ENCODE results near the gene BCL3. TPM values are rescaled to one million over a fixed set of nuclear protein-coding genes. Genes with fewer than 3 reads are reported as not detected.

BCL3 gene
- total RNA-seq, 2 experiments from 2014 or later = 29.5 to 32.7 TPM

DNA sequence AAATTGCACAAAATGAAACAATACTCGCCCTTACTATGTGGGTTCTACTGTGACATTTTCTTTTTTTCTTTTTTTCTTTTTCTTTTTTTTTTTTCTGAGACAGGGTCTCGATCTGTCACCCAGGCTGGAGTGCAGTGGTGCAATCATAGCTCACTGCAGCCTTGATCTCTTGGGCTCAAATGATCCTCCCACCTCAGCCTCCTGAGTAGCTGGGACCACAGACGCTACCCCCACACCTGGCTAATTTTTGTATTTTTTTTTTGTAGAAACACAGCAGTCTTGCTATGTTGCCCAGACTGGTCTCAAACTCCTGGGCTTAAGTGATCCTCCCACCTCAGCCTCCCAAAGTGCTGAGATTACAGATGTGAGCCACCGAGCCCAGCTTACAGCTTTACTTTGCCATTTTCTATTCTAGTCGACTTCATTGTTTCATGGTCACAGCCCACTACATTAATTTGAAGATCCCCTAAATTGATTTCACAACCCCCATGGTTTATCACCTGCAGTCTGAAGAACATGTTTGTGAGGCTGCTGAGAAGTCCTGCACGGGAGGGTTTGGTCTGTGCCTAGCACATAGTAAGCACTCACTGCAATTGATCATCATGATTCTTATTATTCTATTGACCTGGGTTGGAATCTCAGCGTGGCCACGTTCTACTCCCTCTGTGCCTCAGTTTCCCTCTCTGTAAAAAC is 3.8 kb downstream of the BCL3 start:
- POLR2A ChIA-PET = interaction anchor here (0.6 to 1.8 kb wide), 2 partner anchors 28 kb away, joined by 3 to 7 read pairs; no protein-coding TSS in a partner anchor

GRCh38 chr19:44752816-44753625 is 4.5 kb downstream of the BCL3 start:
- ChIA-PET POLR2A (interaction anchor here (0.6 to 1.8 kb wide), 6 partner anchors 12 to 715 kb away, joined by 3 to 7 read pairs (median 4); partner anchors contain the start of gene FOSB), CTCF (interaction anchor here (0.6 to 5.0 kb wide), 7 partner anchors 14 to 1150 kb away, joined by 4 to 26 read pairs (median 5); no protein-coding TSS in a partner anchor)

More for the DNA sequence above, 3.8 kb downstream of the BCL3 start:
- CTCF ChIA-PET = interaction anchor here (1.7 to 5.0 kb wide), 4 partner anchors 19 to 63 kb away, joined by 5 to 26 read pairs (median 10); no protein-coding TSS in a partner anchor

- POLR2A ChIA-PET = interaction anchor here (0.6 to 1.8 kb wide), 5 partner anchors 12 to 714 kb away, joined by 3 to 7 read pairs (median 5); partner anchors contain the start of gene FOSB
- CTCF ChIA-PET = interaction anchor here (1.7 to 5.0 kb wide), 6 partner anchors 13 to 64 kb away, joined by 4 to 26 read pairs (median 5); no protein-coding TSS in a partner anchor
Observed at GRCh38 chr19:44753626-44753931, 5.1 kb downstream of the BCL3 start.

- CTCF ChIA-PET = interaction anchor here (1.7 to 5.0 kb wide), 6 partner anchors 13 to 65 kb away, joined by 4 to 26 read pairs (median 5); no protein-coding TSS in a partner anchor
- POLR2A ChIA-PET = interaction anchor here (0.6 to 1.8 kb wide), 5 partner anchors 11 to 714 kb away, joined by 3 to 9 read pairs (median 5); partner anchors contain the start of gene FOSB
Observed at GRCh38 chr19:44753932-44754749, 5.6 kb downstream of the BCL3 start.

DNA sequence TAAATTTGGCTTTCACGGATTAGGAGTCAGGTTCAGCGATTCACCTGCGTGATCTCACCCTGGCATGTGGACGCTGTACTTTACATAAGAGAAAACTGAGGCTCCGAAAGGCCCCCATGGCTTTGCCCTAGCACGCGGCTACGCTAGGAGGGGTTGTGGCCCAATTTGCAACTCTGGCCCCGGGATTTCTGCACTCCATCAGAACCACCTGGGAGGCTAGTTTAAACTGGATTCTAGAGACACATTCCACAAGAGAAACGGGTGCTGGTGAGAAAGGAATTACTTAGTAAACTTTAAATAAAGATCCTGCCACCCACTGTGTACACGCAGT is 6.2 kb downstream of the BCL3 start:
- POLR2A ChIA-PET = interaction anchor here (1.0 kb wide), 1 partner anchor 16 kb away, joined by 5 read pairs; no protein-coding TSS in a partner anchor
- CTCF ChIA-PET = interaction anchor here (1.7 to 5.0 kb wide), 3 partner anchors 12 to 30 kb away, joined by 4 to 26 read pairs (median 5); no protein-coding TSS in a partner anchor

DNA sequence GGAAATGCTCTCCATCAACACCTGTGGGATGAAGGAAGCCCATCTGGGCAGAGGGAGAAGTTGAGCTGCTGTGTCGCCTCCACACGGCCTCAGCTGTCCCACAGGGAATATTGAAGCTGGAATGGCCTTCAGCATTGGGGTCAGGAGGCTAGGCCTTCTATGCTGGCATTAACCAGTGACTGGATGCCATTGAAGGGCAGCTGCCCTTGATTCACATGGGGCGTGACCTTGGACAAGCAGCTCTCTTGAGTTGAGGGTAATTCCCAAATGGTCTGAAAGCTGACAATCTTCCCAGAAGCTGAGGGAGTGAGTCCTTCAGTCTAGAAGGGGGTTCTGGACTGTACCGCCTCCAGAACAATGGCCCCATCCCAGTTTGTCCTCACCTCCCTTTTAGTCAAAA is 6.7 kb downstream of the BCL3 start:
- CTCF ChIA-PET = interaction anchor here (5.0 kb wide), 1 partner anchor 31 kb away, joined by 26 read pairs; no protein-coding TSS in a partner anchor

DNA sequence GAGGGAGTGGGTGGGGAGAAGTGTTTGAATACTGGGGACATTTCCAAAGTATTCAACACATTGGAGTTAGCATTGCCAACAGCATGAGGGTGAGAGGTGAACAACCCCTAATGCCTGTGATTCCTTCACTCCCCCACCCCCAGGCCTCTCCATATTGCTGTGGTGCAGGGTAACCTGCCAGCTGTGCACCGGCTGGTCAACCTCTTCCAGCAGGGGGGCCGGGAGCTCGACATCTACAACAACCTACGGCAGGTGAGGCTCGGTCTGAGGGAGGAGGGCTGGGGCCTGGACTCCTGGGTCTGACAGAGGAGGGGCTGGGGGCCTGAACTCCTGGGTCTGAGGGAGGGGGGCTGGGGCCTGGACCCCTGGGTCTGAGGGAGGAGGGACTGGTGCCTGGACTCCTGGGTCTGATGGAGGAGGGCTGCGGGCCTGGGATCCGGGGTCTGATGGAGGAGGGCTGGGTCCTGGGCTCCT is 7.6 kb downstream of the BCL3 start:
- ChIA-PET POLR2A (interaction anchor here (0.7 kb wide), 1 partner anchor 32 kb away, joined by 4 read pairs; no protein-coding TSS in a partner anchor), CTCF (interaction anchor here (1.7 to 5.0 kb wide), 2 partner anchors 14 to 32 kb away, joined by 7 to 26 read pairs; no protein-coding TSS in a partner anchor)

More for the DNA sequence above, 6.7 kb downstream of the BCL3 start:
- POLR2A ChIA-PET = interaction anchor here (0.6 to 1.0 kb wide), 2 partner anchors 16 to 1001 kb away, joined by 5 read pairs; no protein-coding TSS in a partner anchor

DNA sequence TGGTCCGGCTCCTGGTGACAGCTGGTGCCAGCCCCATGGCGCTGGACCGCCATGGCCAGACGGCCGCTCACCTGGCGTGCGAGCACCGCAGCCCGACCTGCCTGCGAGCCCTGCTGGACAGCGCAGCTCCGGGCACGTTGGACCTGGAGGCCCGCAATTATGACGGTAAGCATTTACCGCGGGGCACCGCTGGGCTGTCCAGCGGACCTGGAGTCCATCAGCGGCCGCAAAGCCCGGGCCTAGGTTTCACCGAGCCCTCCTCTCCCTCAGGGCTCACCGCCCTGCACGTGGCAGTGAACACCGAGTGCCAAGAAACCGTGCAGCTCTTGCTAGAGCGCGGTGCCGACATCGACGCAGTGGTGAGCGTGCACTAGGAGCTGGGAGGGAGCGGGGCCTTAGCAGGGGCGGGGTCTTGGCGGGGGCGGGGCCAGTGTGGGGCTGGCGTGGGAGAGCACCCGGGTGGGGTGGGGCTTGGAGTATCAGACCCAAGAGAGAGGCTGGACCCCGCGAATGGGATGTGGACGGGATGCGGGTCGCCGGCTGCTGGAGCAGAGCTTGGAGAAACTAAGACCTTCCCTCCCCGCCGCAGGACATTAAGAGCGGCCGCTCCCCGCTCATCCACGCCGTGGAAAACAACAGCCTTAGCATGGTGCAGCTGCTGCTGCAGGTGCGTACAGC is 8.7 kb downstream of the BCL3 start:
- POLR2A ChIA-PET = interaction anchor here (0.6 kb wide), 1 partner anchor 262 kb away, joined by 5 read pairs; no protein-coding TSS in a partner anchor
- CTCF ChIA-PET = interaction anchor here (1.1 to 1.7 kb wide), 2 partner anchors 13 to 33 kb away, joined by 3 to 7 read pairs; no protein-coding TSS in a partner anchor

DNA sequence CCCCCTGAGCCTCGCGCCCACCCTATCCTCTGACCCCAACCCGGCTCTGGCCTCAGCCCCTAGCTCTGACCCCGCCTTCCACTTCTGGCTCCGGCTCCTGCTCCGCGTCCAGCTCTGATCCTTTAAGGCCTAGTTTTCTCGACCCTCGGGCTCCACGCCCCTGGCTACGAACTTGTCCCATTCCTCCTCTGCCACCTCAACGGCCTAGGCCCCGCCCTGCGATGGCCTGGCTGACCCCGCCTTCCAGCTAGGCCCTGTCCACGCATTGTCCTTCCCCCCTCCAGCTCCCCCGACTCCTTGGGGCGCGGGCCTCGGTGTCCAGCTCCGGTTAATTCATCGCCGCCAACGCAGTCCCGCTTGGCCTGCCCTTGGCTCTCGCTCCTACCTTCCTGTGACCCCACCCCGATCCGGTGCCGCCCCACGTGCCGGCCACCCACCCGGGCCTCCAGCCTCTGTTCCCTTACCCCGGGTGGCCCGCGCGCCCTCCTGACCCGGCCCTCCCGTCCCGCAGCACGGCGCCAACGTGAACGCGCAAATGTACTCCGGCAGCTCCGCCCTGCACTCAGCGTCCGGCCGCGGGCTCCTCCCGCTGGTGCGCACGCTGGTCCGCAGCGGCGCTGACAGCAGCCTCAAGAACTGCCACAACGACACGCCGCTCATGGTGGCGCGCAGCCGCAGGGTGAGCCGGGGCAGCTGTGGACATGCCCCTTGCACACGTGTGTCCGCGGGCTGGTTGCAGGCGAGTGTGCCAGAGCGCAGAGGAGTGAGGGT is 9.4 kb downstream of the BCL3 start:
- ChIA-PET CTCF (interaction anchor here (1.1 to 1.7 kb wide), 3 partner anchors 13 to 34 kb away, joined by 3 to 7 read pairs (median 5); no protein-coding TSS in a partner anchor), POLR2A (interaction anchor here (0.6 kb wide), 1 partner anchor 261 kb away, joined by 5 read pairs; no protein-coding TSS in a partner anchor)

DNA sequence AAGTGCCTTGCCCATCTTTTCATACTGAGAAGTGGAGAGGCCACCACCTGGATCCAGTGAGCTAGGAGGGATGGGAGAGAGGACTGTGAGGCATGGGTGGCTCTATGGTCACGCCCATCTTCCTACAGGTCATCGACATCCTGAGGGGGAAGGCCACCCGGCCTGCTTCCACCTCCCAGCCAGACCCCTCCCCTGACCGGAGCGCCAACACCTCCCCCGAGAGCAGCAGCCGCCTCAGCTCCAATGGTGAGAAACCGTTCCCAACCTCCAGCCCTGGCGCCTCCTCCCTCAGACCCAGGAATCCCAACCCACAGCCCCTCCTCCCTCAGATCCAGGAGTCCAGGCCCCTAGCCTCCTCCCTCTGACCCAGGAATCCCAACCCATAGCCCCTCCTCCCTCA is 10.1 kb downstream of the BCL3 start:
- POLR2A ChIA-PET = no interaction called here
- CTCF ChIA-PET = interaction anchor here (1.2 kb wide), 1 partner anchor 12 kb away, joined by 5 read pairs; no protein-coding TSS in a partner anchor

- ChIA-PET POLR2A (no interaction called here), CTCF (interaction anchor here (1.2 kb wide), 1 partner anchor 11 kb away, joined by 5 read pairs; no protein-coding TSS in a partner anchor)
Observed at GRCh38 chr19:44759083-44759804, 10.7 kb downstream of the BCL3 start.

DNA sequence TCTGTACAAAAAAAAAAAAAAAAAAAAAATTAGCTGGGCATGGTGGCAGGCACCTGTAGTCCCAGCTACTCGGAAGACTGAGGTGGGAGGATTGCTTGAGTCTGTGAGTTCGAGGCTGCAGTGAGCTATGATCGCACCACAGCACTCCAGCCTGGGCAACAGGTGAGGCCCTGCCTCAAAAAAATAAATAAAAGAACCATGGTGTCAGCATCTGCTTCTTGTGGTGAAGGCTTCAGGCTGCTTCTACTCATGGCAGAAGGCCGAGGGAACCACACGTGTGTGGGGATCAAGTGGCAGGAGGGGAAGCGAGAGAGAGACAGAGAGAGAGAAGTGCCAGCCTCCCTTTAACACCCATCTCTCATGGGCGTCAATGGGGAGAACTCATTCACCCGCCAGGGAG is 13.5 kb downstream of the BCL3 start:
- CTCF ChIA-PET = interaction anchor here (1.1 kb wide), 1 partner anchor 37 kb away, joined by 3 read pairs; no protein-coding TSS in a partner anchor
- POLR2A ChIA-PET = no interaction called here

GRCh38 chr19:44765033-44765948 is 16.8 kb downstream of the BCL3 start:
- ChIA-PET CTCF (interaction anchor here (0.6 to 4.4 kb wide), 4 partner anchors 19 to 73 kb away, joined by 3 to 36 read pairs (median 4); no protein-coding TSS in a partner anchor), POLR2A (interaction anchor here (1.3 kb wide), 1 partner anchor 12 kb away, joined by 4 read pairs; no protein-coding TSS in a partner anchor)

- CTCF ChIA-PET = interaction anchor here (0.6 to 4.4 kb wide), 3 partner anchors 40 to 72 kb away, joined by 3 to 36 read pairs (median 6); no protein-coding TSS in a partner anchor
- POLR2A ChIA-PET = interaction anchor here (1.3 to 1.4 kb wide), 2 partner anchors 13 kb away, joined by 4 to 5 read pairs; no protein-coding TSS in a partner anchor
Observed at GRCh38 chr19:44765949-44766335, 17.4 kb downstream of the BCL3 start.

All from activated CD8-positive, alpha-beta memory T cell treated with anti-CD3 and anti-CD28 coated beads for 36 hours (primary cell).